Measurements from ENCODE around the gene RFX5. TPM values are rescaled to one million over a fixed set of nuclear protein-coding genes. Genes with fewer than 3 reads are reported as not detected.

The RFX5 gene
- total RNA-seq, 1 experiment from 2014 or later, result 52.7 TPM

- peak overlapping the region; percentile 12; the same call in 1 of the 2 replicates for H3K27ac ChIP-seq (ENCODE audit: low read depth, low read length)
- no peaks in the 10 kb centered on the region for H3K9me3 ChIP-seq (ENCODE audit: control insufficient read depth in 1 of 2, insufficient read depth in 1 of 2, low read depth in 1 of 2, low read length in 2 of 2)
- no peak for TF ChIP-seq ZFX (IDR thresholded peaks at IDR 0.05)
- no peak for TF ChIP-seq SIN3A (IDR thresholded peaks at IDR 0.05; ENCODE audit: low read depth)
- TF ChIP-seq CTCF (IDR thresholded peaks at IDR 0.05 in 2 of 3, conservative IDR thresholded peaks at IDR 0.05 in 1 of 3; ENCODE audit: borderline replicate concordance in 1 of 3, insufficient read depth in 1 of 3, low read depth in 2 of 3, low read length in 2 of 3), result peak; percentile 55 to 94 (median 82); a peak in 5 of 6 replicates
- peak; percentile 73 for TF ChIP-seq YY1 (IDR thresholded peaks at IDR 0.05; ENCODE audit: extremely low read depth, insufficient replicate concordance, low read depth, low read length)
- TF ChIP-seq CBX3 (IDR thresholded peaks at IDR 0.05; ENCODE audit: low read depth), result no peak
- TF ChIP-seq RAD21 (IDR thresholded peaks at IDR 0.05; ENCODE audit: low read depth), result peak; percentile 95
- H2AFZ ChIP-seq (ENCODE audit: low read depth, low read length, poor library complexity, severe bottlenecking), result no peak overlapping the region
- no peak overlapping the region for H3K4me3 ChIP-seq (replicated peaks in 1 of 2; ENCODE audit: low read depth in 1 of 2, low read length in 2 of 2)
- DNase-seq (ENCODE audit: low read depth, low spot score), result peak; percentile 75
- ATAC-seq, result peak; percentile 92
- intact Hi-C loops (cut with micrococcal nuclease), result loop anchor here (1.0 to 2.0 kb wide), 2 partner anchors 40 to 144 kb away; no protein-coding TSS in a partner anchor
- H3K9ac ChIP-seq (ENCODE audit: low read length), result no peak overlapping the region; the same call in 1 of the 2 replicates
- POLR2A ChIA-PET, result interaction anchor here (0.5 to 2.5 kb wide), 8 partner anchors 11 to 454 kb away, joined by 3 to 12 read pairs (median 4); partner anchors contain the start of gene PI4KB
- H3K79me2 ChIP-seq (ENCODE audit: insufficient read depth, low read length), result no peaks in the 10 kb centered on the region
- RAD21 ChIA-PET (ENCODE audit: low non-redundant PET in 1 of 2, low total read pairs in 2 of 2, uncharacterized antibody in 2 of 2, unreplicated experiment in 2 of 2), result interaction anchor here (0.6 to 1.4 kb wide), 9 partner anchors 9 to 241 kb away, joined by 3 to 16 read pairs (median 4); partner anchors contain the start of gene PI4KB (in 1 of the 2)
- no peaks in the 10 kb centered on the region for H3K9me2 ChIP-seq (ENCODE audit: insufficient read depth)
- CTCF ChIA-PET, result interaction anchor here (0.6 to 5.4 kb wide), 23 partner anchors 9 to 496 kb away, joined by 3 to 131 read pairs (median 6); partner anchors contain the start of genes PI4KB and ZNF687
- H3K36me3 ChIP-seq (ENCODE audit: control insufficient read depth in 1 of 2, insufficient read depth in 2 of 2, low read length in 2 of 2), result peaks cover 10 to 16% of the 10 kb centered on the region in 2 experiments; a peak in 1 of 4 replicates
- BruUV-seq (replicated peaks), result no TSS peak
- no peaks in the 10 kb centered on the region for H3K27me3 ChIP-seq (ENCODE audit: insufficient read depth, low read length)
- peak overlapping the region; percentile 21; the same call in 1 of the 2 replicates for H3K4me2 ChIP-seq (ENCODE audit: low read length)
- H3K4me1 ChIP-seq (ENCODE audit: control insufficient read depth in 1 of 2, insufficient read depth in 2 of 2, low read length in 2 of 2), result peaks cover 0 to 20% of the 10 kb centered on the region in 2 experiments; a peak in 2 of 4 replicates
- H4K20me1 ChIP-seq (ENCODE audit: insufficient read depth), result no peaks in the 10 kb centered on the region
Measured at GRCh38 chr1:151340870-151341754, 5.9 kb downstream of the RFX5 start.

Data from HCT116 (cell line).